Aorta (tissue), 5 donors: ENCODE measurements around the gene BAZ1B. TPM values are rescaled to one million over a fixed set of nuclear protein-coding genes. Genes with fewer than 3 reads are reported as not detected.

Experiments
- ATAC-seq: fragments of 200-7000 bp; cut with Tn5 transposase; one replicate; pipeline ENCODE4 v1.9.1; 2022; ENCODE audit warnings: moderate library complexity; ENCODE audit not compliant: low FRiP score
- DNase-seq, 2 donors: peaks; one replicate each; pipeline ENCODE4 v3.0.0-alpha.2; 2020
- H3K27ac ChIP-seq, 2 donors: one replicate each; pipeline ENCODE4 v1.5.1; 2013; ENCODE audit warnings: low read length in 2 of 2, mild to moderate bottlenecking in 2 of 2, moderate library complexity in 2 of 2, control low read depth in 1 of 2, inconsistent platforms in 1 of 2, low read depth in 1 of 2
- H3K27me3 ChIP-seq, 2 donors: one replicate each; pipeline ENCODE4 v1.6.1; 2013; ENCODE audit warnings: control low read depth in 1 of 2, low read length in 1 of 2, mild to moderate bottlenecking in 1 of 2, moderate library complexity in 1 of 2; ENCODE audit not compliant: insufficient read depth in 2 of 2, control insufficient read depth in 1 of 2
- H3K36me3 ChIP-seq, 2 donors: one replicate each; pipeline ENCODE4 v1.6.1; 2013; ENCODE audit warnings: control low read depth in 1 of 2, low read length in 1 of 2, mild to moderate bottlenecking in 1 of 2; ENCODE audit not compliant: insufficient read depth in 2 of 2, control insufficient read depth in 1 of 2
- H3K4me1 ChIP-seq, 2 donors: one replicate each; pipeline ENCODE4 v1.6.1; 2013; ENCODE audit warnings: low read length in 2 of 2, control low read depth in 1 of 2, mild to moderate bottlenecking in 1 of 2, moderate library complexity in 1 of 2; ENCODE audit not compliant: insufficient read depth in 2 of 2, control insufficient read depth in 1 of 2
- H3K4me3 ChIP-seq, 2 donors: one replicate each; pipeline ENCODE4 v1.5.1; 2013; ENCODE audit warnings: low read length in 2 of 2, control low read depth in 1 of 2, mild to moderate bottlenecking in 1 of 2
- H3K9me3 ChIP-seq: one replicate; pipeline ENCODE4 v1.6.1; 2013; ENCODE audit warnings: mild to moderate bottlenecking, low read length; ENCODE audit not compliant: control insufficient read depth
- WGBS, 2 donors: extraction: QIAGEN DNeasy Blood & Tissue Kit; methylation state at CpG; one replicate each; pipeline ENCODE4 v1.1.7; 2013; 5-methylcytosine and 5-hydroxymethylcytosine counted together
- intact Hi-C, 2 donors: fragments of 100-400 bp; cut with DNase I; formaldehyde crosslinking; loops; one replicate each; pipeline versions ENCODE4 v1.14.2 to v1.15.0; 2022
- polyA plus RNA-seq, 2 donors: library from polyadenylated mRNA; stranded (reverse); fragments of 200-250 nt; gene quantifications; one replicate each; pipeline ENCODE4 v1.2.3, GENCODE V29; 2013
- total RNA-seq, 2 donors: library from RNA; stranded (reverse); fragmentation: NEBNext Ultra II Directional; extraction: Animal tissue kit (Norgen Biotek cat#: 25700); gene quantifications; one replicate each; pipeline ENCODE4 v1.2.1, GENCODE V29; 2021
- donor health status: healthy with polysubstance abuse.
- donor health status: Bipolar disorder and iron deficiency.
- donor health status: DM: no; HTN: no; CAD: no.
- donor health status: DM: no; HTN: no; CAD: no.
- donor health status: DM: yes; HTN: yes; CAD: no.

Gene BAZ1B
- total and polyA plus RNA-seq, 4 donors = 19.1 to 60.0 (median 36.6) TPM

- no peaks in the 10 kb centered on the region for H3K4me1 ChIP-seq
- H3K4me3 ChIP-seq = no peak overlapping the region
- WGBS, 2 donors = 86% methylated on average over 5 of the region's 5 CpGs
- ATAC-seq (no peak), DNase-seq (no peak)
- no peak overlapping the region for H3K27ac ChIP-seq
- intact Hi-C loops = no loop called here
- H3K36me3 ChIP-seq = peaks cover 10 to 12% of the 10 kb centered on the region in 2 donors
- no peaks in the 10 kb centered on the region for H3K27me3 ChIP-seq
- no peaks in the 10 kb centered on the region for H3K9me3 ChIP-seq
These were observed 72.7 kb downstream of the BAZ1B start for GRCh38 chr7:73449422-73449821.

- no peak for ATAC-seq
- H3K9me3 ChIP-seq = no peaks in the 10 kb centered on the region
- H3K36me3 ChIP-seq = peaks cover 10 to 16% of the 10 kb centered on the region in 2 donors
- WGBS, 2 donors = 78 to 85% methylated on average over 4 of the region's 4 CpGs
- no peaks in the 10 kb centered on the region for H3K4me1 ChIP-seq
- H3K27ac ChIP-seq = no peak overlapping the region
- DNase-seq = no peak
- no peak overlapping the region for H3K4me3 ChIP-seq
- intact Hi-C loops = no loop called here
- no peaks in the 10 kb centered on the region for H3K27me3 ChIP-seq
These were observed 73.5 kb downstream of the BAZ1B start for GRCh38 chr7:73448609-73449008.

GRCh38 chr7:73447121-73447733, 74.9 kb downstream of the BAZ1B start:
- Histone ChIP-seq H3K4me1 (no peaks in the 10 kb centered on the region), H3K27ac (no peak overlapping the region), H3K27me3 (no peaks in the 10 kb centered on the region), H3K36me3 (peaks cover 13 to 20% of the 10 kb centered on the region in 2 donors), H3K4me3 (no peak overlapping the region), H3K9me3 (no peaks in the 10 kb centered on the region)
- intact Hi-C loops = no loop called here
- no peak for DNase-seq
- 85 to 90% methylated on average over 5 of the region's 5 CpGs for WGBS, 2 donors
- ATAC-seq = no peak

- peaks cover 17 to 22% of the 10 kb centered on the region in 2 donors for H3K36me3 ChIP-seq
- no peak for DNase-seq
- H3K4me3 ChIP-seq = no peak overlapping the region
- H3K4me1 ChIP-seq = no peaks in the 10 kb centered on the region
- H3K27me3 ChIP-seq = no peaks in the 10 kb centered on the region
- no peaks in the 10 kb centered on the region for H3K9me3 ChIP-seq
- H3K27ac ChIP-seq = no peak overlapping the region
- ATAC-seq = no peak
- intact Hi-C loops = no loop called here
- WGBS, 2 donors = 56 to 70% methylated on average over 4 of the region's 4 CpGs
These were observed 75.4 kb downstream of the BAZ1B start for GRCh38 chr7:73446682-73447081.

- Histone ChIP-seq H3K4me1 (no peaks in the 10 kb centered on the region), H3K27me3 (no peaks in the 10 kb centered on the region), H3K9me3 (no peaks in the 10 kb centered on the region), H3K27ac (no peak overlapping the region), H3K36me3 (peaks cover 11 to 21% of the 10 kb centered on the region in 2 donors), H3K4me3 (no peak overlapping the region)
- 72 to 82% methylated on average over 12 of the region's 12 CpGs for WGBS, 2 donors
- no peak for DNase-seq
- intact Hi-C loops = no loop called here
- ATAC-seq = no peak
These were observed 78.4 kb downstream of the BAZ1B start for GRCh38 chr7:73443548-73444255.

- ATAC-seq (no peak), DNase-seq (no peak)
- 74 to 79% methylated on average over 11 of the region's 11 CpGs for WGBS, 2 donors
- intact Hi-C loops = no loop called here
- no peaks in the 10 kb centered on the region for H3K27me3 ChIP-seq
- H3K36me3 ChIP-seq = peaks cover 7 to 20% of the 10 kb centered on the region in 2 donors
- no peaks in the 10 kb centered on the region for H3K9me3 ChIP-seq
- no peaks in the 10 kb centered on the region for H3K4me1 ChIP-seq
- H3K4me3 ChIP-seq = no peak overlapping the region
- H3K27ac ChIP-seq = no peak overlapping the region
These were observed 79.1 kb downstream of the BAZ1B start for GRCh38 chr7:73442903-73443500.

GRCh38 chr7:73442222-73442902, 79.7 kb downstream of the BAZ1B start:
- H3K36me3 ChIP-seq = peaks cover 7 to 20% of the 10 kb centered on the region in 2 donors

GRCh38 chr7:73439410-73439704, 82.7 kb downstream of the BAZ1B start:
- Histone ChIP-seq H3K4me3 (no peak overlapping the region), H3K9me3 (no peaks in the 10 kb centered on the region), H3K36me3 (peaks cover 7 to 13% of the 10 kb centered on the region in 2 donors), H3K27ac (no peak overlapping the region), H3K27me3 (no peaks in the 10 kb centered on the region), H3K4me1 (no peaks in the 10 kb centered on the region)
- intact Hi-C loops = no loop called here
- ATAC-seq = no peak
- WGBS, 2 donors = 89 to 91% methylated on average over 7 of the region's 7 CpGs
- DNase-seq = no peak

More at GRCh38 chr7:73442222-73442902, 79.7 kb downstream of the BAZ1B start:
- H3K27me3 ChIP-seq = no peaks in the 10 kb centered on the region
- H3K27ac ChIP-seq = no peak overlapping the region
- H3K4me1 ChIP-seq = no peaks in the 10 kb centered on the region
- intact Hi-C loops = no loop called here
- WGBS, 2 donors = 79 to 83% methylated on average over 13 of the region's 13 CpGs
- ATAC-seq = no peak
- no peak for DNase-seq
- no peaks in the 10 kb centered on the region for H3K9me3 ChIP-seq
- H3K4me3 ChIP-seq = no peak overlapping the region
